NCI-H2107 treated with DMSO at 0.1 percent for 48 hours (cell line): Measurements from ENCODE around the gene RIMBP2.

Experiments
- DNase-seq: peaks from one replicate; lab custom pipeline; 2025; ENCODE audit not compliant: unreplicated experiment; lab: John Stamatoyannopoulos, UW

Gene RIMBP2

DNA sequence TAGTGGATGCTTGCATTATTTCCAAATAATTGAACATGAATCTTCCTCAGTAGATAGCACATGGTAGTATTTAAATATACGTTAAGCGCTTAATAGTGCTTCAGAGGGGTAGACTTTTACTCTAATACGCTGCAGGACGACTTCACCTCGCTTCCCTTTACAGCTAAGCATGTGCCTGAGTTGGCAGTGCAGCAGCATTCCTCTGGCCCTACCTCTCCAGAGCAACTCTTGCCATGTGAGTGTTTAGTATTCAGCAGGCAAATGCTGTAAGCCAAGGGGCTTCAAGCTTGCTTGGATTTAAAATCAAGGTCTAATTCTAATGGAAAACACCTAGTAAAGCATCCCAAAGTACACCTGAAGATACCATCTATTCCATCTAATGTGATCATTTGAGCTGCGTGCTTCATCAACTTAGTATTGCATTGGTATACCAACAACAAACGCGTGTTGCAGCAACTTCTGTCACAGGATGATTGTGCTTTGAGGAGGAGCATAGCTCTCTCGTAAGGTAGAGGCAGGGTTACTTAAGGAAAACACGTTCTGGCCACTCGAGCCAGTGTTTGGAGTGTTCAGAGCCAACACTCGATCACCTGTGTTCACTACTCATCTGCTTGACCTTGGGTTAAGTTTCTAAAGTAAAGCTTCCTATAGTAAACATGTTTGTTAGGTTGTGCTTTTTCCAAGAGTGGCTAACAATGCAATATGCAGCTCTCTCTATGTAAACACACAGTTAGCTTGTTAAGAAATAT lies 317.8 kb downstream of the RIMBP2 start:
- no peak for DNase-seq

DNA sequence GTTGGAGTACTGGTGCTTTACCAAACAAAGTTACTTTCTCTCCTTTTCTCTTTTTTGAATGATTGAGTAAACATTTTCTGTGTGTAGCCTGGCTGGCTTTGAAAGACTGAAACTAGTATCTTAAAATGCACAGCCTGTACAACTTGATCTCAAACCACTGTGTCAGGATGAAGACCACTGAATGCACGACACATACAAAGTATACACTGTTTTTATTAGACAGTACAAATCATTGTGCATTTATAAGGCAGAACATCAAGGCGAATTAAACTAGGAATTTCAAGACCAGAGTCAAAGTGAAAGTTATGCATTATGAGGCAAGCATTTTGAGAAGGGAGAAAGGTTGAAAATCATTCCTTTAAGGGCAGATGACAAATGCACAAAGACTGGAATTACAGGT lies 319.4 kb downstream of the RIMBP2 start:
- no peak for DNase-seq

DNA sequence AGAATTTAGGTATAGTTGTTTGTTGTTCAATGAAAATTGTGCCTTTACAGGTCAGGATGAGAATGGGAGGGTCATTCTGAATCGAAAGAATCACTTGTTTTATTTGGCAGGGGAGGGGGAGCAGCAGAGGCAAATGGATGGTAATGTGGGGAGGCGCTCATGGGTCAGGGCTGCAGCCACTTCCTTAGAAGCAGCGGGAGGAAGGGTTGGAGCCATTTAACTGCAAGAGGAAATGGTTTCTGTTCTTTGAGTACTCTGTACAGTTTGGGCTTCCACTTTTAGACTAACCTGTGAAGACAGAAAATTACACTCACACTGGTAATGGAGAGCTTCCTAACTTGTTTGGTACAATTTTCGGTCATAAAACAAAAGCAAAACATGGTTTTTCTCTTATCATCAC lies 321.2 kb downstream of the RIMBP2 start:
- DNase-seq: no peak

DNA sequence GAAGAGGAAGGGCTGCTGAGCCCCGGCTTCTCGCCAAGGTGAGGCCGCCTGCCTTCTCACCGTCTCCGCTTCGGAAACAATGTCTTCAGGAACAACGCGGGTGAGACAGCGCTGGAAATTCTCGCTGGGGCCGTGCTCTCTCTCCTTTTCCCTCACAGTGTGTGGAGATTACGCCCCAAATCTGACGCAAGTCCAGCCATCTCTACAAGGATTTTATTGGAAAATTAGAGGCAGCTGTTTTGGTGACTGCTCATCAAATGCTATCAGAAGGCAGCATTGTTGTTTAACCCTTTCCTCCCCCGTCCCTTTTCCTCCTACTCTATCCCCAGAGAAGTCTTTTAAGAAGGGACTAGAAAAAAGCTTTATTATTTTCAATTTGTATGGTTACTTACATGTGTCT lies 324.9 kb downstream of the RIMBP2 start:
- DNase-seq: no peak

DNA sequence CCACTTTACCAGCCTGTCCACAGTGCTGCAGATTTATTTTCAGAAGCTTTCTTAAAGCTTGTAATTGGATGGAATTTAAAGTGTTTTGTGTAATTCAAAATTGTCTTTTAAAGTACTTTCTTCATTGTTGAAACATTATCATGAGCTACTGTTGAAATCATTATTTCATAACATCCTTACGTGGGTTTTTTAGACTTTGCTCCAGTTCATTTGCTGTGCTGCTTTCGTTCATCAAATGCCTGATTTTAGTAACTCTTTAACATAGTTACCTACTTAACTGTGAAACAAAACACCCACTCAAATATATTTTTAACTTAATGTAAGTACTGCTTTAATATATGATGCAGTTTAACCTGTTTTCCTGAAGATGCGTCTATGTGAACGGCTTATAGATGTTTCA lies 330.9 kb downstream of the RIMBP2 start:
- no peak for DNase-seq

DNA sequence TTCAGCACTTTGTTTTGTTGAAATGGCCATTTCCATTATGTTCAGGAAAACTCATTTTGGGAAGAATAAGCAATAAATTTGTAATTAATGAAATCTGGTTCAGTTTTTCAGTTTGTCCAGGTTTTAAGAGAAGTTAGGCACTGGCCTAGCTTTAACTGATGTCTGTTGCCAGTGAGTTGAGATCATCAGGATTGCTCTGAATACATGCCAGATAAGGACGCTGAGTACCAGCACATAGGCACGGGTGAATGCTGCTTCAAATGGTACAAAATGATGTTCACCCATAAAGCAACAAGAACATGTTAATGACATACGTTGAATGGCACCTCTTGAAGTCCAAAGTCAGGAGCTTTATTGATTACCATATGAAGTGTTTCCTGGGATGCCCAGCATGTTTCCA lies 331.9 kb downstream of the RIMBP2 start:
- no peak for DNase-seq

DNA sequence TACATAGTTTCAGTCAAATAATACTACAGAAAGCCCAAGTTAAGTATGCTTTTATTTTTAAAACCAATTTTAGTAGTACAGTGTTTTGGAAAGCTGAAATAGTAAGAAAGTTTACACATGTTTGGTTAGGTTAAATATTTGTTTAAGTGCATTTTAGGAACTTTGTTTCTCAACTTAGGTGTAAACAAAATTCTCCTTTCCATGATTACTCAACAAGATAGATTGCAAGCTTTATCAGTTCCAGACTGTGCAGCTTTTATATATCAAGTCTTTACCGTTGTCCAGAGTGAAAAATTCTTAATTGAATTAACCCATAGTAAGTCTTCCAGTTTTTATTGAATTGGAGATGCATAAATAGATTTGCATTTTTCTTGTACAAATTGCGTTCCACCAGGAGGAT lies 333.3 kb downstream of the RIMBP2 start:
- no peak for DNase-seq

DNA sequence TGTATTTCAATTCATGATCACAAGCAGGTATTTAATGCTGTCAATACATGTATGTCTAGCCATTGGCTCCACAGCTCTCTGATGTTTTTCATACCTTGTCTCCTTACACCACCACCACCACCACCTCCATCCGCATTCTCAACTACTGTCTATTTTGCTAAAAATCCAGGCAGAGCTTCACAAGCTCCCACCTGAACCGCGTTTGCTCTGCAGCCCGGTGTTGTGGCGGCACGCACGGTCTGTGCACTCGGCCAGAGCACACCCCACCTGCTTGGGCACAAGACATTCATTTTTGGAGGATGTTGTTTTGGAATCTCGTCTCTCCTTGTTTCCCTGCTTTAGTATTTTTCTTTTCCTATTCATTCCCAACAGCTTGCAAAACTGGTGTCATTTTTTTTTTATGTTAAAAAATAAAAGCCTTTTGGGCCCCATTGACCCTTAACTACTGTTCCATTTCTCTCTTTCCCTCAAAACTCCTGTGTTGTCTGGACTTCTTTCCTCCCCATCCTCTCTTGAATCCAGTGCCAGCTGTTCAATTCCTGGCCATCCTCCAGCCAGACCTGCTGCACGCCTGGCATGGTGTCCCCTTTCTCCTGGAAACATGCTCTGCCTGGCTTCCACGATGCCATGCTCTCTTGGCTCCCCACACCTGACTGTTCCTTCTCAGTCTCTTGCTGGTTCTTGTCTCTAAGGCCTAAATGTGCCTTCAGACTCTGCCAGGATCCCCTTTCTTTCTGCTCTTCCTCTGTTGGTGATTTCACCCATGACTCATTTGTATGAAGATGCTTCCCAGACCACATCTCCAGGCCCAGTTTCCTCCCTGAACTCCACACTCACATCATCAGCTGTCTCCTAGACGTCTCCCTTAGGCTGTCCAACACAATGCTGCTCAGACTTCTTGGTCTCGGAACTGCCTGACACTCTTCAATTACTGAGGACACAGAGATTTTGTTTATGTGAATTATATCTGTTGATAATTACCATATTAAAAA lies 340.5 kb downstream of the RIMBP2 start:
- no peak for DNase-seq

DNA sequence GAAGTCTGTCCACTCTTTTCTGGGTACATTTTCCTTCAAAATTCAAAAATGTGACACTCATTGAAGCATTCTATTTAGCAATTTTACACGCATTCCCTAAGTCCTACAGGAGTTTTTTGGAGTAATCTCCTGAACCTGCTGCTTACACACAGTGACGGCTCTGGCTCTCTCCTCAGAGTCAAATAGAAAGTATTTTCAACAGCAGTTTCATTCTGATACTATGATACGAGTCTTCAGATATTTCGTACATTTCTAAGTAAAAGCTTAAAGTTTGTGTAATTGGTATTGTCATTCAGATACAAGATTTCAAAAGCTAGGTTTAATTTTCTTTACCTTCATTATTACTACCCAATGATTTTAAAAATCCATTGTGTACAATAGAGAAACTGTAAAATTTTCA lies 342.0 kb downstream of the RIMBP2 start:
- no peak for DNase-seq

DNA sequence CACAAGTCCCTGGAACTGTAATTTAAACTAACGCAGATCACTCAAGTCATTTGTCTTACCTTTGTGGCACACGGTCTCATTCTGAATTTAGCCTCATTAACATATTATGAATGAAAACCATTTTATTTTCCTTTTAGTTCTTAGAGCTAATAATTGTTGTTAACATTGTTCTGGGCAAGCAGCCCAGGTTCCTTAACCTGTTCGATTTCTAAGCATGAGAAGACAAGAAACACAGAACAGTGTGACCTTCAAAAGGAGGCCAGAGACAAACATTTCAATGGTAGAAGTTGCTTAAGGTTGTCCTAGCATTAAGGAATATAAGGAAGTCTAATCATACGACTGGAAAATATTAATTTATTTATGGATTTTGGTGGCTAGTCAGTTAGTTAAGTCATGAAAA lies 343.2 kb downstream of the RIMBP2 start:
- no peak for DNase-seq

DNA sequence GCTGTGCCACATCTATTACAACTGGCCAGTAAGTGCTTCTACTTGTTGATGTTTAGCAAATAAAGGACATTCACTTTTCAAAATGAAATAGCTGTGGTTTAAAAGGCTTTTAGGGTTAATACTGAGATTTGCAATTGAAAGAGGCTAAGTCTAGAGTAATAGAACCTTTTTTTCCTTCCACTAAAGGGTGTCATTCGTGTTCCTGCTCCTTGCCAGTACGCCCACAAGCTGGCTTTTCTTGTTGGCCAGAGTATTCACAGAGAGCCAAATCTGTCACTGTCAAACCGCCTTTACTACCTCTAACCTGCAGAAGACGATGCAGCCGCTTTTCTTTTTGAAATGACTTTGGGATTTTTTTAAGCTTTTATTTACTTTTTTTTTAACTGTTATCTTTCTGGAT lies 344.8 kb downstream of the RIMBP2 start:
- no peak for DNase-seq

DNA sequence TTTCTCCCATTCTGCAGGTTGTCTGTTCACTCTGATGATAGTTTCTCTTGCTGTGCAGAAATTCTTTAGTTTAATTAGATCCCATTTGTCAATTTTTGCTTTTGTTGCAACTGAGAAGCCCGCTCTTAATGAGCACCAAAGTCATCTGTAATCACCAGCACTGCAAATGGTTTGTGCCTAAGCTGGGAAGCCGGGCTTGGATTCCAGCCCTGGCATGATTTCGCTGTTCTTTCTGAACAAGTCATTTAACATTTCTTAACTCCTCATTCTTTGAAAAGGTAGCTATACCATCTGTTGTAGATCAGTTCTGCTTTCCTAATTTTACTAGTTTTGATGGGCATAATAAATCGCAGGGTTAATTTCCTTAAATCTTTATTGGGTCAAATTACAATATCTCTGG lies 346.3 kb downstream of the RIMBP2 start:
- DNase-seq: no peak

DNA sequence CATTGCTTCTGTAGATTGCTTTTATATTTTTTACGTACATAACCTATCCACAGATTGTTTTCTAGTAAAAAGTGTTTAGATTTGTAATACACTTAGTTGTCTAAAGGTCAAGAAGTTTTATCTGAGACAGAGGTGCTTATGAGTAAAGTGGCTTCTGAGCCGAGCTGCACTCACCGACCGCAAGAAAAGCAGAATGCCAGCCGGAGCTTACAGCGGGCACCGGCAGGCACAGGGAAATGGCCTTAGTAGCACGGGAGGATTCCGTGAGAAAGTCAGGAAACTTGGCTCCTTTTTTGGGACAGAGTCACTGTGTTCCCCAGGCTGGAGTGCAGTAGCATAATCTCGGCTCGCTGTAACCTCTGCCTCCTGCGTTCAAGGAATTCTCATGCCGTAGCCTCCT lies 348.6 kb downstream of the RIMBP2 start:
- DNase-seq: no peak

DNA sequence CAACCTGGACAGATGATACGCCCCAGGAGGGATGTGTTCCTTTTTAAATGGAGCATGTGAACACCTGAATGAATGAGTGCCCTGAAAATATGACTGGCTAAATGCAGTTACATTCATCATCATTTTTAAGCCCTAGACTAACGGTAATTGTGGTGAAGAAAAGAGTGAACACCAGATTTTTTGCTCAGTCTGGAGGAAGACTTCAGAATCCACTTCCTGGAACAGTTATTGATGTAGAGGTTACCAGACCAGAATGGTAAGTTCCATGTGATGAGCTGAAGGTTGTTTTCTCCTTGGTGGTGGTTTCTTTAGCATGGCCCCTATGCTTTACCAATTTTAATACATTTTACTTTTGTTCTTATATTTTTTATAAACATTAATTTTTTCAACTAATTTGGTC lies 349.1 kb downstream of the RIMBP2 start:
- no peak for DNase-seq

DNA sequence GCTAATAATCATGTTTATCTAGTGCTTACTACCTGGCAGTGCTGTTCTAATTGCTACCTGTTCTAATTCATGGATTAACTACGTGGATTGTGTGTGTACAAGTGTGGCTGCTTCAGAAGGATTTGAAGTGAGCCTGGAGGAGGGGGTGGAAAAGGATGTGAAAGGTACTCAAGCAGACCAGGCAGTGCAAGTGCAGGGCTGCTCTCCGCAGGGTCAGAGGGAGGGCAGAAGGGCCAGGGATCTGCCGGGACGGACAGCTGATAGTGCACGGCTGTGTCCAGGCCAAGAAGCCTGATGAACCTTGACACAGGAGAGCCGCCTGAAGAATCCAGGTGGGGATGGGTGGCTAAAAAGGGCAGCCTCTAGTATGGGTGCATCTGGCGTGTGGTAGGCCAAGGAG lies 349.9 kb downstream of the RIMBP2 start:
- DNase-seq: no peak

DNA sequence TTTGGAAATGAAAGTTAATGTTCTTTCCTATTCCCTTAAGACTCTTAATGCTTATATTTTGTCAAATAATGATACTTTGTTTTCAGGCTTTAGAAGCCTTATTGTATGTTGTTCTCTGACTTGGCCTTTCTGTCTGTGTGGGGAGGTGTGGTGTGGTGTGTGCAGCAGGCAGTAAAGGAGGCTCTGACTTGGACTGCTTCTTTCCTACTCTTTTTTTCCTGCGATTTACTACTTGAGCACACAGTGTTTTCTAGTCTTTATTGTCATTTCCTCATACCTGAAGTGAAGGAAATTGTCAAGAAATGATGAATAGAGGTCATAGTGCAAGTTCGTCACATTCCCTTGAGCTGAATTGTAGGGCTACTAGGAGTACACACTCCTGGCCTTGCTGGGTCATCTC lies 351.5 kb downstream of the RIMBP2 start:
- no peak for DNase-seq

DNA sequence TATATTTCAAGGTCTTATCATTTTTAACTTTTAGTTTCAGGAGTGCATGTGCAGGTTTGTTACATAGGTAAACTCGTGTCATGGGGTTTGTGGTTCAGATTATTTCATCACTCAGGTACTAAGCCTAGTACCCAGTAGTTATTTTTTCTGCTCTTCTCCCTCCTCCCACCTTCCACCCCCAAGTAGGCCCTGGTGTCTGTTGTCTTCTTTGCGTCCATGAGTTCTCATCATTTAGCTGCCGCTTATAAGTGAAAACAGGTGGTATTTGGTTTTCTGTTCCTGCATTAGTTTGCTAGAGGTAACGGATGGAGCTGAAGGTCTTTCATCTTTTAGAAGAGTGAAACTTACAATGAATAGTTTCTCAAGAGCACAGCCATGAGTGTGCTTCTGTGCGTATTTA lies 354.0 kb downstream of the RIMBP2 start:
- DNase-seq: no peak

DNA sequence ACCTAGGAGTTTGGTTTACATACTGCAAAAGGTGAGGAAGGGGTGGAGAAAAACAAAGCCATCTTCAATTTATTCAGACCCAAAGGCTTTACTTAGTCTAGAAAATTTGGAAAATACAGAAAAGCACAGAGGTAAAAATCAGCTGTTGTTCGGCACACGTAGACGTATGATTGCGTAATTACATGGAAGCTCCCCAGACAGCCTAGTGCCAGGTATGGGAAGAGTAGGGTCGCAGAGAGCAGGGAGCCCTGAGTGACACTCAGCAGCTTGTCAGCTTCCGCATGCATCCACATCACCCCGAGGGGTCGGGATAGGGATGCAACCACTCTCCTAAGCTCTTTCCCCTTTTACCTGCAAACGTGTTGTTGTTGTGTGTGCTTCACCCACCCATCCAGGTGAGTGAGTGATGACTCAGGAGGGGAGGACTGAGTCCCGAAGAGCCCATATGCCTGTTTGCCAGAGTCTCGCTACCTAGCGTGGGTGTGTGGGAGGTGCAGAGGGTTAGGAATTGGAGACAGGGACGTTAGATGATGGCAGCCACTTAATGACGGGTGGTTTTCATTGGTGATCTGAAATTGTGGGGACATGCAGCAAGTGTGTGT lies 358.3 kb downstream of the RIMBP2 start:
- DNase-seq: no peak

DNA sequence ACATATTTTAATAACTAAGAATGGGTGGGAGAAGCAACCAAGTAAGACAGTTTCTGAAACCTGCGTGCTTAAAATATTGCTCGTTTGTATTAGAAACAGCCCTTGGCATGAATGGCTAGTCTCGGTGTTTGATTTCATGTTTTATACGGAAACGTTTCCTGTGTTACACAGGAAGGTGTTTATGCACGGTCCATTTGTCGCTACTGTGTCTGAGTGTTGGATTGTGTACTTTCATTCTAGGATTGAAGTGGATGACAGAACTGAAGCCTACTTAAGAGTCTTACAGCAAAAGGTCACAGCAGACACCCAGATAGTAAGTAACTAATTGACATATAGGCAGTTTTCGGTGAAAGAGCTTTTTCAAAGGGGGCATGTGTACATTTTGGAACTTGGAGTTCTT lies 358.9 kb downstream of the RIMBP2 start:
- DNase-seq: peak; percentile 70

DNA sequence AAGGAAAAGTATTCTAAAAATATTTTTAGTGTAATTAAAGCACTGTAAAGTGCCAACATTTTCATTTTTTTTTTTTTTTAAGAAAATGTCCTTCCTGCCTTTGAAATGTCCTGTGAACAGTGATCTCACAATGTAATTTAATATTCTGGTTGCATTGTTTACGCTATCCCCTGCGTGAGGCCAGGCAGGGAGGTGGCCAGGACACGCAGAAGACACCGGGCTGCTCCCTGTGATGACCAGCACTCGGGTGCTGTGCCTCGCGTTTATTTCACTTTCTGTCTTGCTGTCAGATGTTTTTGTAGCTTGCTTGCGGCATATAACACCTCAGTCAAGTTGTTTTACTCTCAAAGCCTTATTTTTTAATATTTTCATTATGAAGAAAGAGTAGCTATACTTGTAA lies 359.9 kb downstream of the RIMBP2 start:
- DNase-seq: no peak

DNA sequence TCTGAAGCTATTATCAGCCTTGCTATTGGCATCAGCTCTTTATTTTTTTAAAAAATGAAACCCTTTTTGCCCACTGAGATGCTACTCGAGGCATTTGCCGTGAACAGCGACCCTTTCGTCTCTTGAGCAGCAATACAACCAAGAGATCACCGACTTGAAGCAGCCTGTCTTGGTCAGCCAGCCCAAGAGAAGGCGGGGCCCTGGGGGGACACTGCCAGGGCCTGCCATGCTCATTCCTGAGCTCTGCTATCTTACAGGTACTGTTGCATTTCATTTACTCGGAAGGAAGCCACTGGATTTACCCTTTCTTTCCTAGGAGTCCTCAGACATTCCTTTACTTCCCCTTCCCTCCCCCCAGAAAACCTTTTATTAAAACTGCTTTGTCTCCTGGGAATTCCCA lies 361.7 kb downstream of the RIMBP2 start:
- DNase-seq: no peak

DNA sequence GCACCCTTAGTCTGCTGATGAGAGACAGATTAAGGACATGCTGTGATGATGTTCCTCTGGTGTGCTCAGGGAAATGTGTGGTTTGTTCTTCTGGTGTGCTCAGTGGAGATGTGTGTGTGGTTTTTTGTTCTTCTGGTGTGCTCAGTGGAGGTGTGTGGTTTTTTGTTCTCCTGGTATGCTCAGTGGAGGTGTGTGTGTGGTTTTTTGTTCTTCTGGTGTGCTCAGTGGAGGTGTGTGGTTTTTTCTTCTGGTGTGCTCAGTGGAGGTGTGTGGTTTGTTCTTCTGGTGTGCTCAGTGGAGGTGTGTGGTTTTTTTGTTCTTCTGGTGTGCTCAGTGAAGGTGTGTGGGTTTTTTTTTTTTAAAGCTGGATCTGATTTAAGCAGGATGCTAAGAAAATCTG lies 363.0 kb downstream of the RIMBP2 start:
- no peak for DNase-seq
